H9 (cell line): Measurements from ENCODE around the gene MAP7. TPM values are rescaled to one million over a fixed set of nuclear protein-coding genes. Genes with fewer than 3 reads are reported as not detected.

Experiments
- DNase-seq: peaks from one replicate; pipeline ENCODE4 v3.0.0-alpha.2; 2017
- H2AFZ ChIP-seq: one replicate; pipeline ENCODE4 v1.6.1; 2013; ENCODE audit warnings: mild to moderate bottlenecking, low read length, control low read depth, moderate library complexity
- H2AK5ac ChIP-seq: 2 replicates; pipeline ENCODE4 v1.6.1; 2013; ENCODE audit warnings: low read length, control low read depth, mixed read lengths; ENCODE audit not compliant: insufficient read length
- H2BK120ac ChIP-seq: one replicate; pipeline ENCODE4 v1.6.1; 2013; ENCODE audit warnings: low read depth, mild to moderate bottlenecking, low read length, control low read depth, inconsistent platforms; ENCODE audit not compliant: poor library complexity, severe bottlenecking
- H2BK12ac ChIP-seq: 2 replicates; pipeline ENCODE4 v1.6.1; 2013; ENCODE audit warnings: low read length, control low read depth, mixed read lengths, low read depth; ENCODE audit not compliant: insufficient read length
- H2BK15ac ChIP-seq: 2 replicates; pipeline ENCODE4 v1.6.1; 2013; ENCODE audit warnings: low read depth, low read length, control low read depth
- H2BK20ac ChIP-seq: one replicate; pipeline ENCODE4 v1.6.1; 2013; ENCODE audit warnings: low read depth, mild to moderate bottlenecking, low read length, control low read depth, inconsistent platforms; ENCODE audit not compliant: poor library complexity, severe bottlenecking
- H2BK5ac ChIP-seq: 2 replicates; pipeline ENCODE4 v1.6.1; 2013; ENCODE audit warnings: low read length, control low read depth, mixed read lengths; ENCODE audit not compliant: insufficient read length
- H3K14ac ChIP-seq: 2 replicates; pipeline ENCODE4 v1.6.1; 2013; ENCODE audit warnings: low read length, control low read depth; ENCODE audit not compliant: insufficient read depth
- H3K18ac ChIP-seq: 2 replicates; pipeline ENCODE4 v1.6.1; 2013; ENCODE audit warnings: low read depth, mild to moderate bottlenecking, mixed read lengths, low read length, control low read depth; ENCODE audit not compliant: insufficient read length
- H3K23ac ChIP-seq: 2 replicates; pipeline ENCODE4 v1.6.1; 2013; ENCODE audit warnings: low read length, control low read depth, mixed read lengths, low read depth; ENCODE audit not compliant: insufficient read length
- H3K23me2 ChIP-seq: 2 replicates; pipeline ENCODE4 v1.6.1; 2013; ENCODE audit warnings: low read depth, mild to moderate bottlenecking, mixed read lengths, low read length, control low read depth; ENCODE audit not compliant: insufficient read length, poor library complexity, severe bottlenecking
- H3K27ac ChIP-seq: 2 replicates; pipeline ENCODE4 v1.5.1; 2013; ENCODE audit warnings: low read length, control low read depth, mixed read lengths, low read depth; ENCODE audit not compliant: insufficient read length
- H3K27me3 ChIP-seq: 2 replicates; pipeline ENCODE4 v1.6.1; 2013; ENCODE audit warnings: low read length, control low read depth, inconsistent platforms; ENCODE audit not compliant: insufficient read depth
- H3K4ac ChIP-seq: 2 replicates; pipeline ENCODE4 v1.6.1; 2013; ENCODE audit warnings: low read depth, mild to moderate bottlenecking, control low read depth, inconsistent platforms, low read length, moderate library complexity
- H3K4me1 ChIP-seq: 2 replicates; pipeline ENCODE4 v1.6.1; 2013; ENCODE audit warnings: low read length, control low read depth, inconsistent platforms; ENCODE audit not compliant: insufficient read depth
- H3K4me2 ChIP-seq: 2 replicates; pipeline ENCODE4 v1.6.1; 2013; ENCODE audit warnings: low read length, control low read depth, mixed read lengths; ENCODE audit not compliant: insufficient read length, insufficient read depth
- H3K56ac ChIP-seq: 2 replicates; pipeline ENCODE4 v1.6.1; 2013; ENCODE audit warnings: low read depth, mild to moderate bottlenecking, mixed read lengths, low read length, control low read depth; ENCODE audit not compliant: insufficient read length
- H3K79me1 ChIP-seq: 2 replicates; pipeline ENCODE4 v1.6.1; 2013; ENCODE audit warnings: low read depth, mild to moderate bottlenecking, moderate library complexity, low read length, control low read depth, inconsistent platforms; ENCODE audit not compliant: insufficient read depth, poor library complexity, severe bottlenecking
- H3K79me2 ChIP-seq: 2 replicates; pipeline ENCODE4 v1.6.1; 2013; ENCODE audit warnings: low read length, control low read depth, inconsistent platforms; ENCODE audit not compliant: insufficient read depth
- H3K9ac ChIP-seq: 2 replicates; pipeline ENCODE4 v1.6.1; 2013; ENCODE audit warnings: low read length, control low read depth, mixed read lengths; ENCODE audit not compliant: insufficient read length; ENCODE audit errors: extremely low read depth
- H3K9me3 ChIP-seq: one replicate; pipeline ENCODE4 v1.6.1; 2013; ENCODE audit warnings: low read depth, low read length, inconsistent platforms; ENCODE audit not compliant: control insufficient read depth
- H3T11ph ChIP-seq: one replicate; pipeline ENCODE4 v1.6.1; 2013; ENCODE audit warnings: mild to moderate bottlenecking, low read length, control low read depth, inconsistent platforms
- H4K20me1 ChIP-seq: one replicate; pipeline ENCODE4 v1.6.1; 2013; ENCODE audit not compliant: control insufficient read depth, insufficient read length, insufficient read depth
- H4K5ac ChIP-seq: 2 replicates; pipeline ENCODE4 v1.6.1; 2013; ENCODE audit warnings: low read depth, mild to moderate bottlenecking, mixed read lengths, low read length, control low read depth; ENCODE audit not compliant: insufficient read length
- H4K8ac ChIP-seq: replicated peaks from 2 replicates; pipeline ENCODE4 v1.6.1; 2013; ENCODE audit warnings: low read length, control low read depth, mixed read lengths, low read depth; ENCODE audit not compliant: insufficient read length
- H4K91ac ChIP-seq: 2 replicates; pipeline ENCODE4 v1.6.1; 2013; ENCODE audit warnings: low read depth, mild to moderate bottlenecking, moderate library complexity, mixed read lengths, low read length, control low read depth; ENCODE audit not compliant: insufficient read length
- H3K27ac Mint-ChIP-seq, 3 experiments: 2 replicates in 2 of 3; 3 replicates in 1 of 3; pipeline ENCODE4 v1.8.0; 2020 to 2021; ENCODE audit warnings: mixed read lengths in 3 of 3, mild to moderate bottlenecking in 1 of 3, moderate library complexity in 1 of 3
- H3K27me3 Mint-ChIP-seq: 2 replicates; pipeline ENCODE4 v1.8.0; 2021; ENCODE audit warnings: low read depth, mild to moderate bottlenecking, moderate library complexity, mixed read lengths
- H3K36me3 Mint-ChIP-seq, 3 experiments: 2 replicates in 2 of 3; 3 replicates in 1 of 3; pipeline ENCODE4 v1.8.0; 2020 to 2021; ENCODE audit warnings: low read depth in 3 of 3, mixed read lengths in 3 of 3; ENCODE audit not compliant: insufficient read depth in 1 of 3
- H3K4me1 Mint-ChIP-seq, 2 experiments: 2 replicates each; pipeline ENCODE4 v1.8.0; 2020; ENCODE audit warnings: mixed read lengths in 2 of 2
- H3K4me3 Mint-ChIP-seq, 2 experiments: 2 replicates in 1 of 2; 3 replicates in 1 of 2; pipeline ENCODE4 v1.8.0; 2020 to 2021; ENCODE audit warnings: mild to moderate bottlenecking in 2 of 2, mixed read lengths in 2 of 2, moderate library complexity in 1 of 2
- H3K9me3 Mint-ChIP-seq, 2 experiments: 2 replicates in 1 of 2; 3 replicates in 1 of 2; pipeline ENCODE4 v1.8.0; 2020; ENCODE audit warnings: mild to moderate bottlenecking in 2 of 2, mixed read lengths in 2 of 2, moderate library complexity in 1 of 2
- WGBS: extraction: QIAGEN DNeasy Blood & Tissue Kit; methylation state at CpG from one replicate; pipeline ENCODE4 v1.1.7; 2013; ENCODE audit warnings: missing lambda C conversion rate, low lambda C conversion rate, mixed read lengths; ENCODE audit not compliant: insufficient read length; ENCODE audit errors: extremely low coverage; 5-methylcytosine and 5-hydroxymethylcytosine counted together
- total RNA-seq: library from RNA; stranded (reverse); gene quantifications from 2 replicates; pipeline ENCODE4 v1.2.1, GENCODE V29; 2021
- TF ChIP-seq, protein P1 (sequence below): fragments of 200-600 bp; sonication (generic); conservative IDR thresholded peaks from 3 replicates; pipeline ENCODE4 v1.8.0; 2021; ENCODE audit warnings: antibody characterized with exemption, mild to moderate bottlenecking

Gene MAP7
- total RNA-seq, 1 experiment from 2014 or later = 51.1 TPM

DNA sequence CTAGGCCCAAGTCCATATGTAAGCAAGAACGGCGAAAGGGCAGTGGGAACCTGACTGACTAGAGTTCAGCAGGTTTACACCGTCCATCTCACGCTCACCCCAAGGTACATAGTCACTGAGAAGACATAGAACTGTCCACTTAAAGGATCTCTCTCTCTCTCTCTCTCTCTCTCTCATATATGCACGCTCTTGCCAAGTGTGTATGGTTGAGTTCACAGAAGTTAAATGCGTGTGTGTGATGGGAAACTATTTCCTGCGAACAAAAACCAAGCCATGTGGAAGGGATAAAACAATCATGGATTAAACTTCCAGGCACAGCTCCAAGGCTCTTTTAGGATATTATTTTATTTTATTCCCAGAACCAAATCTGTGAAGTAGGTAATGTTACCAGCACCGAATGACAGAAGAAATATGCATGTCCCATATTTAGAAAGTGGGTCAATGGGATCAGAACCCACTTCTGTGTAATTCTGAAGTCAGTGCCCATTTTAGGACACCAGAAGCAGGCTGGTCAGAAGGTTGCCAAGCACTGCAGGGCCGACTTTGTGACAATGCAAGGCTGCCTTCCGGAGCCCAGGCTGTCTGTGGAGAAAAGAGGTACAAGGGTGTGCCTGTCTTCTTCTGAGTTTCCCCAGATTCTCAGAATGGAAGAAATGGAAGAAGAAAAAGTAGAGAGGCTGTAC lies 49.2 kb upstream of the MAP7 start:
- Mint-ChIP-seq H3K27me3 (no peaks in the 10 kb centered on the region), H3K4me3 (no peak overlapping the region), H3K9me3 (no peaks in the 10 kb centered on the region), H3K36me3 (peaks cover 0 to 2% (median 0%) of the 10 kb centered on the region in 3 experiments; a peak in 1 of 7 replicates), H3K27ac (no peak overlapping the region; a peak in 1 of 7 replicates), H3K4me1 (peaks cover 0 to 1% of the 10 kb centered on the region in 2 experiments; a peak in 3 of 4 replicates)
- Histone ChIP-seq H3K79me2 (no peaks in the 10 kb centered on the region), H4K5ac (no peak overlapping the region), H3K9me3 (no peaks in the 10 kb centered on the region), H3K27me3 (no peaks in the 10 kb centered on the region), H3K79me1 (no peaks in the 10 kb centered on the region), H2BK20ac (no peak overlapping the region), H4K8ac (no peak overlapping the region), H3K14ac (no peak overlapping the region), H4K91ac (no peak overlapping the region), H4K20me1 (no peaks in the 10 kb centered on the region), H3K56ac (no peak overlapping the region), H3K18ac (no peak overlapping the region), H3T11ph (no peak overlapping the region), H2BK120ac (no peak overlapping the region), H3K9ac (no peak overlapping the region), H3K4ac (no peak overlapping the region), H2BK12ac (no peak overlapping the region), H3K27ac (no peak overlapping the region), H3K4me2 (no peak overlapping the region), H2BK15ac (no peak overlapping the region), H2AK5ac (no peak overlapping the region), H2BK5ac (no peak overlapping the region), H3K23me2 (no peaks in the 10 kb centered on the region), H2AFZ (no peak overlapping the region), H3K23ac (no peak overlapping the region), H3K4me1 (peaks cover 1% of the 10 kb centered on the region; the same call in 1 of the 2 replicates)
- TF ChIP-seq, protein P1, sequence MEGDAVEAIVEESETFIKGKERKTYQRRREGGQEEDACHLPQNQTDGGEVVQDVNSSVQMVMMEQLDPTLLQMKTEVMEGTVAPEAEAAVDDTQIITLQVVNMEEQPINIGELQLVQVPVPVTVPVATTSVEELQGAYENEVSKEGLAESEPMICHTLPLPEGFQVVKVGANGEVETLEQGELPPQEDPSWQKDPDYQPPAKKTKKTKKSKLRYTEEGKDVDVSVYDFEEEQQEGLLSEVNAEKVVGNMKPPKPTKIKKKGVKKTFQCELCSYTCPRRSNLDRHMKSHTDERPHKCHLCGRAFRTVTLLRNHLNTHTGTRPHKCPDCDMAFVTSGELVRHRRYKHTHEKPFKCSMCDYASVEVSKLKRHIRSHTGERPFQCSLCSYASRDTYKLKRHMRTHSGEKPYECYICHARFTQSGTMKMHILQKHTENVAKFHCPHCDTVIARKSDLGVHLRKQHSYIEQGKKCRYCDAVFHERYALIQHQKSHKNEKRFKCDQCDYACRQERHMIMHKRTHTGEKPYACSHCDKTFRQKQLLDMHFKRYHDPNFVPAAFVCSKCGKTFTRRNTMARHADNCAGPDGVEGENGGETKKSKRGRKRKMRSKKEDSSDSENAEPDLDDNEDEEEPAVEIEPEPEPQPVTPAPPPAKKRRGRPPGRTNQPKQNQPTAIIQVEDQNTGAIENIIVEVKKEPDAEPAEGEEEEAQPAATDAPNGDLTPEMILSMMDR = no peak
- no CpG with 5 or more reads among the region's 10 CpGs for whole genome bisulfite sequencing
- no peak for DNase-seq
